SHP77 treated with DMSO at 0.1 percent for 48 hours (cell line): Measurements from ENCODE around the gene USF1.
"Not testable (repeated sequence)": the region's sequence is repeated elsewhere in the genome, so short reads cannot be mapped to it uniquely, and the experiment has no call there.

Experiments
- DNase-seq: peaks from one replicate; lab custom pipeline; 2025; lab: John Stamatoyannopoulos, UW

The USF1 gene

DNA sequence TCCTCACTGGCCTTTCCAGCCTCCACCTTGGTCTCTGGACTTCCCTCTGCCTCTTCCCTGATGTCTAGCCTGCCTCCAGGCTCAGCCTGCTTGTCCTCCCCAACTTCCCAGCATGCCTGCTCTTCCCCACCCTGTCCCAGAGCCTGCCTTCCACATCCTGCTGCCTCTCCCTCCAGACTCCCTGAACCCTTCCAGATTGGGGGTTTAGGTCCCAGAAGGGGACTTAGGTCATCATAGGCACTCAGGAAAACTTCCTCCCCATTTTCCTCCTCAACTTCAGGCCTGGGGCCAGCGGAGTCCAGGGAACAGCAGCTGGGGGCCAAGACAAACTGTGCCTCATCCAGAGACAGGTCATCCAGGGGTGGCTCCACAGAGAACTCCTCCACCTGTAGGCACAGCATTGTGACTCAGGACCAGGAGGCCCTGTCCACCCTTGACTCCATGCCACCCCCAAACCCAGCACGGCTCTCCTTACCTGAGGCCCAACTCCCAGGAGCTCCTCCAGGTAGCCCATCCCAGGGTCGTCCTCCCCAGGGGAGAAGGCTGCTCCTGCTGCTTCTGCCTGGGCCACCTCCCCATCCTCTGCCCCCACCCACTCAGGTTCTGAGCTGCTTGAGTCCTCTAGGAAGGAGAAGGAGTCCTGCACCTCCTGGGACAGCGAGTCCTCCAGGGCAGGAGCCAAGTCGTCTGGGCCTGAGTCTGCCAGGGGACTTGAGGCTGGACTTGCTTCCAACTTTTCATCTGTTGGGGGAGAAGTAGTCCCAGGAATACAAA, 3.4 kb upstream of the USF1 start:
- DNase-seq: no peak

DNA sequence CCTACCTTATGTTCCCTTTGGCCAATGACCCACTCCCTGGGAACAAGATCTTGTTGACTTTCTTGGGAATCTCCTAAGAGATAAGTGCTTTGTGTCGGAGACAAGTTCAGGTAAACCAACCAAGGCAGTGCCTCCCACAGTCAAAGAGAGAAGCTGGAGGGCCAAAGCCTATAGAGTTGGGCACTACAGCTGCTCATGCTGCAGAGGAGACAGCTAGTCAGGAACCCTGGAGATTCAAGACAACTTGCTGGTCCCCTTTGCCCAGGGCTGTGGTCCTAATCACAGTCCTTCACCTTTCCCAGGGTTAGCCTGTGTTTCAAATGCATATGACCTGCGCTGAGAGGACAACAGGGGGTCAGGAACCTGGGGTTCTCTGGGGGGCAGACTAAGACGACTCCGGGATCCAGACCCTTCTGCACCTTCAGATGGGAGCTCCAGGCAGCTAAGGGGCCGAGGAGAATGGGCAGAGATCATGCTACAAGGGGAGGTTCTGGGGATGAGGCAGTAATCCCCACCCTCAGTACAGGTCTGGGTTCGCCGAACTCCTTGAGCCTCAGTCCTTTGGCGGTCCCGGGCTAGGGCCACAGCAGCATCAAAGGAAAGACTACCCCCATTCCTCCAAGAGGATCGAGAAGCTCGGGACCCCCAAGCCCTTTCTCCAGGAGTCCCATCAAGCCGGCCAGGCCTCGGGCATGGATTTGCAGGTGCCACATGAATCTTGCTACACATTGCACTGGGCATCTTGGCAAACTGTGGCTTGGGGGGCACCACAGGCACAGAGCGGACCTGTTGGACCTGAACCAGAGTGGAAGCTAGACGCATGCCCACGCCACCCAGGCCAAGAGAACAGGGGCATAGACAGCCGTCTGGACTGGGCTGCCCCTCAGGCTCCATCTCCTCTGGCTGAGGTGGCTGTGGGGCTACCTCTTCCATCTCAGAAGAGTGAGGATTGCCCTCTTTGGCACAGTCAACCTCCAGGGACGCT, 2.0 kb upstream of the USF1 start:
- DNase-seq: no peak

DNA sequence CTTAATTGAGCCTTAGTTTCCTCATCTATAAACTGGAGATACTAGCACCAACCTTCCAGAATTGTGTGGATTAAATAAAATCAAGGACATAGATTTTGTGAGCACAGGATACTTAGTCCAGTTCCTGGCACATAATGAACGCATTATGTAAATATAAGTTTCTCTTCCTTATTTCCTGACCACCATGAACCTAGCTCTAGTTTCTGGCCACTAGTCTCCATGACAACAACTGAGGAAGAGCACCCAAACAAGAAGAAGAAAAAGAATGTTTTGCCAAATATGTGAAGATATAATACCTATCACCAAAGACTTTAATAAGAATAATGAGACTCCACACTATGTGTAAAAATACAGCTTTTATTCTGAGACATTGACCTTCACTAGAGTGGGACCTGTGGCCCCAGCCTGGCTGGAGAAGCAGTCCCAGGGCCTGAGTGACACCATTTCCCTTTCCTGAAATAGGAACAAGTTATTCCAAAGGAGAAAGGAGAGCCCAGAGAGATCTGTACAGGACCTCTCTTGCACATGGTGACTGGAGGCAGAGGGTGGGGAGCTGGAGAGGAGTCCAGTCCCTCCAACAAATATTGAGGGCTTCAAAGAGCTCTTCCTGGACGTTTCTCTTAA, 940 bp upstream of the USF1 start:
- DNase-seq: no peak

DNA sequence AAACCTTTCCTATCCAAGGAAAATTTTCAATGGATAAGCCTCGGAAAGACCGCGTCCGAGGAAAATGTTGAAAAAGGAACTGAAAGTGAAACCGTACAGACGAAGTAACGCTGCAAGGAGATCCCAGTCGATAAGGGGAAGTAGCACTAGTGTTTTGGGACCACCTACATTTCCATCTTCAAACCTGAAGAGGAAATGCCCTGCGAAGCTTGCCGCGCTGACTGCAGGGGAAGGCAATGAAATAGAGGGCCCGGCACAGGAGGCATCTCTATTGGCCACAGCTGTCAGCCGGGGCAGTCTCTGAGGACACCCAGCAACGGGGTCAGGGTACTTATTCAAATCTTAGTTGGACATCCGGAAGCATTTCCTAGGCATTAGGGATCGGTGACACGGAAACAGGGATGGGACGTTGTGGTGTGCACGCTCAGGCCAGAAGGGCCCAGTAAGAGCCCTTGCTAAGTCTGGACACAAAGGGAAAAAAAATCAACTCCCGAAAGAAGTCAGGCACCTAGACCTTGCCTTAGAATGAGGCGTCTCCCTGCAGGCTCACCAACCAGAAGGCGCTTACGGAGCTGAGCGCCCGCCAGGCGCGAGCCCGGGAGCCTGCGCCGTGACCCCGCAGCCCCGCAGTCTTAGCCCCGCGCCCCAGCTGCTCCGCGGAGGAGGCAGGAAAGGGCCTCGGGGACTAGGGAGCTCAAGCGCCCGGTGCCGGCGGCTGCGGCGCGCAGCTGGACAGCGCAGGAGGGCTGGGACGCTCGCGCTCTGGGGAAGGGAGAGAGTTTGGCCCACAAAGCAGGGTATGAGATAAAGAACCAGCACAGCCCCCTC, 655 bp downstream of the USF1 start:
- DNase-seq: peak; percentile 69

DNA sequence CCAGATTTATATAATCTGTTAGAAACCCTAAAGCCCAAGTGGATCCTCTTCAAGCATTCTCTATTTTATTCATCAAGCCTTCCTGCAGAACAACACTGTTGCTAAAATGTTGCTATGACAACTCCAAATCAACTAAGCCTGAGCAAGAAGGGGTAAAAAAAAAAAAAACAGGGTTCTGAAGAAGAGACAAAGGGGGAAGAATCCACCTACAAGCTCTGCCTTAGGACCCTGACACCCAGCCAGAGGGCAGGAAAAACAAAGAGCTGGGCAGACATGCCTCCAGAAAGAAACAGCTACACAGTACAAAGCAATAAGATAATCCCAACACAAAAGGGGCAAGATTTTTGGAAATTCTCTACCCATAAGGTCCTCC, 1.3 kb downstream of the USF1 start:
- DNase-seq: no peak

DNA sequence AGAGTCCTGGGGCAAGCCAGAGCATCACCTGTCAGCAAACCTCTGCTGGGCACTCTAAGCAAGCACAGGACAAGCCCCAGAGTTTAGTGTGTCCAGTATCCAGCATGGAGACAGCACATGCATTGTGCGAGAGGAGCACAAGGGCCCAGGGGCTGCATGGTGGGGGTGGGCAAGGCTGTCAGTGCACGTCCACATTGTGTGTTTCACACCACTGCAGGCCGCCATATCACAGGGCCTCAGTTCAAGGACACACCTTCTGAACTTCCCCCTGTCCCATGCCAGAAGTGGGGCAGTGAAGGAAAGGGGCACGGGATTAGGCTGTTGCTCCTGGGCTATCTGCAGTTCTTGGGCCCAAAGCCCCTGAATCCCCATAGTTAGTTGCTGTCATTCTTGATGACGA, 6.2 kb downstream of the USF1 start:
- DNase-seq: no peak

DNA sequence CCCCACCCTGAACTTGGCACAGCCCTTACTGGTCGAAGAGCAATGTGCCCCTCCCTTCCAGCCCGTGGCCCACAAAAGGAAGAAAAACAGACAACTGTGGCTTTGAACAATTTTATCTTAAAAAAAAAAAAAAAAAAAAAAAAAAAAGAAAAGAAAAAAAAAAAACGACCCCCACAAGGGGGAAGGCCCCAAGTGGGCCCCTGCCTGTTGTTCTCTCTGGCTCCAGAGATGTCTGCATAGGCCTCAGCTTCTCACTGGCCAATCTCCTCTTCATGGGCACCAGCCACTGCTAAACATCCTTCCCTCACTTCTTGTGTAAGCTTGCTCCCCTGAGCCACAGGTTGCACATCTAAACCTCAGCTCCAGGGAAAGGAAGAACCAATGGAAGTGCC, 6.6 kb downstream of the USF1 start:
- no peak for DNase-seq

DNA sequence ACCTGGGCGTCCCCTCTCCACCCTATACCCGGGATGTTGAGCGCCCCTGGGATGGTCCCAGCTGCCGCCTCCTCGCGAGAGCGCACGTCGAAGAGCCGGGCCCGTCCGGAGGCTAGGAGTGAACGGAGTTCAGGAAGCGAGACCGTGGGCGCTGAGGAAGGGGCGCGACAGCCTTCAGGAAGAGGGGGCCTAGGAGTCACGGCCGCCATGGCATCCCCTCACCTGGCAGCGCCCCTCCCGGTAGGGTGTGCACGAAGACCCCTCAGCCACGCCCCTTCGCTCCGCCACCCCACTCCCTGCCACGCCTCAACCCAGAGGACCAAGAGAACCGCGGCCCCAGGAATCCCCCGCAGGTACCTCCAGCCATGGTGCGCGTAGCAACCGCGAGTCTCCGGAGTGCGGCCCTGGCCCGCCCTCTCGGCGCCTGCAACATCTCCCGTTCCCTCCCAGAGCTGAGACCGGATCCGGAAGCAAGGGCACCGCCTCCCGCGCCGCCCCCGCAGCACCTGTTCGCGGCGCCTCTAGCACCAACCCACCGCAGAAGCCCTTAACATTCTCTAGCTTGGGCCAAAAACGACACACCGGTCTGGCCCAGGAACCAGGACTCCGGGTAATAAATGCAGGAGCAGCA, 7.1 kb downstream of the USF1 start, which contains the start of gene TSTD1:
Gene TSTD1, minus strand, starts transcription at position 442 of the 631 bp plus-strand sequence. Its CDS starts 75 bp downstream, at position 367.
- DNase-seq: peak; percentile 62

DNA sequence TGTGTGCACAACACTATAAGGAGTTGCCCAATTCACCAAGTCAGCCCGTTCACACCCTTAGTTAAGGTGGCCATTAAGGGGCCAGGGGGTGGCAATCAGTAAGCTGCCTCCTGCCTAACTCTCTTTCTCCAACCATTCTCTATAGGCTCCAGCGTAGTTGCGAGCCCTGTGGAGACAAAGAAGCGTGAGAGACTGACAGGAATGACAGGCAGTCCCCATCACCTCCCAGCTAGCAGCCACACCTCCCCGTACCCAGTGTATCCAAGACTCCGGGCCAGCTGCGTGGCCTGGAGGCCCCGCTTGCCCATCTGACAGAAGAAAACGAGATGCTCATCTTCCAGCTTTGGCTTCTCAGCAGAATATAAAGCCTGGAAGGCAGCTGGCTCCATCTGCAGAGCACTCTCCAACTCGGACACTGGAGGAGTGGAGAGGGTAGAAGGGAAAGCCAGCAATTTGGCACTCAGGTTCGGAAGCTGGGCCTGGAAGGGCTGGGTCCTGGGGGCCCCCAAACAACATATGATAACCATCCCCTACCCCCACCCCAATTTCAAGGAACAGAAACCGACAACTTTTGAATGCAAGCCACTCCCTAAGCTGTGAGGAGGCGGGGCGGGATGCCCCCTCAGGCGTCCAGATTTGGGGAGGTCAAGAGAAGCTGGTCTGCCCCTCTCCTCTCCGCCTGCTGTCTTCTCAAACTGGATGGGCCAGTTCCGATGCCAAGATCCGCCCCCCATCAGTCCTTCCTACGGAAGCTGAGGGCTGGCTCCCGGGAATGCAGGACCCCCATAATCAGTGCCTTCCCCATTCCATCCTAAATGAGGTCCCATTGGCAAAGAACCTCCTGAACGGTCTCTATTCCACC, 7.9 kb downstream of the USF1 start:
- no peak for DNase-seq

DNA sequence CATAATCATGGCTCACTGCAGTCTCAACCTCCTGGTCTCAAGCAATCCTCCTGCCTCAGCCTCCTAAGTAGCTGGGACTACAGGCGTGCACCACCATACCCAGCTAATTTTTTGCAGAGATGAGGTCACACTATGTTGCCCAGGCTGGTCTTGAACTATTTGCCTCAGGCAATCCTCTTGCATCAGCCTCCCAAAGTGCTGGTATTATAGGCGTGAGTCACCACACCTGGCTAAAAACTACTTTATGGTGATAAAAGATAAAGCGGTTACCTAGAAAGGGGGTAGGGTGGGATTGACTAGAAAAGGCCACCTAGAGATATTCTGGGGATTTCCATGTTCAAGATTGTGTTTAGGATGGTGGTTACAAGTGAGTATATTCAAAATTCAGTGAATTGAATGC, 12.0 kb downstream of the USF1 start:
- no peak for DNase-seq

DNA sequence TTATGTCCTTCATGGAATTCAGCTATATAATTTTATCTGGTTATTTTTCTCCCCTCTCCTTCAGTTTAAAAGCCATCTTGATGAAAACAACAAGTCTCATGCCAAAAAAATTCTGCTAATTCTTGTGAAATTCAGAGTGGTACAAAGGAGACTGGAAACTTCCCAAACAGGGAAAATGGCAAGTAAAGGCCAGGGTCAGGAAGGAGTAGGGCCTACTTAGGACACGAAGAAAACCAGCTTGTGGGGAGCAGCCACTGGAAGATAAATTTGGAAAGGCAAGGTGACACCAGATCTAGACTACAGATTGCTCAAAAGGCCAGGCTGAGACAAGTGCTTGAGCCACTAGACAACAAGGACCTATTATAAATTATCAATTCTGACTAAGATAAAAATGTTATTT, 13.4 kb downstream of the USF1 start:
- no peak for DNase-seq

DNA sequence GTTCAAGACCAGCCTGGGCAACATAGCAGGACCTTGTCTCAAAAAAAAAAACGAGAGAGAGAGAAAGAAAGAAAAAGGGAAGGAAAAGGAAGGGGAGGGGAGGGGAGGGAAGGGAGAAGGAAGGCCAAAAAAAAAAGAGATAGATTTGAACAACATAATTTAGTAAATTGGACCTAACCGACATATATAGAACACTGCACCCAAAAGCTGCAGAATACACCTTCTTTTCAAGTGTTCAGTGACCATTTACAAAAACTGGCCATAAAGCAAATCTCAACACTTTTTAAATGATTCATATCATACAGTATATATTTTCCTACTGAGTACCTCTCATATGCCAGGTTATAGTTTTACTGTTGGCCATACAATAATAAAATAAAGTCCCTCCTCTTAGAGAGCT, 13.9 kb downstream of the USF1 start:
- no peak for DNase-seq

DNA sequence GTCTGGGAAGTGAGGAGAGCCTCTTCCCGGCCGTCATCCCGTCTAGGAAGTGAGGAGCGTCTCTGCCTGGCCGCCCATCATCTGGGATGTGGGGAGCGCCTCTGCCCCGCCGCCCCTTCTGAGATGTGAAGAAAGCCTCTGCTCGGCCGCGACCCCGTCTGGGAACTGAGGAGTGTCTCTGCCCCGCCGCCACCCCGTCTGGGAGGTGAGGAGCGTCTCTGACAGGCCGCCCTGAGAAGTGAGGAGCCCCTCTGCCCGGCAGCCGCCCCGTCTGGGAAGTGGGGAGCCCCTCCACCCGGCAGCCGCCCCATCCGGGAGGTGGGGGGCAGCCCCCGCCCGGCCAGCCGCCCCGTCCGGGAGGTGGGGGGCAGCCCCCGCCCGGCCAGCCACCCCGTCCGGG, 16.3 kb downstream of the USF1 start:
- DNase-seq: not testable (repeated sequence)

DNA sequence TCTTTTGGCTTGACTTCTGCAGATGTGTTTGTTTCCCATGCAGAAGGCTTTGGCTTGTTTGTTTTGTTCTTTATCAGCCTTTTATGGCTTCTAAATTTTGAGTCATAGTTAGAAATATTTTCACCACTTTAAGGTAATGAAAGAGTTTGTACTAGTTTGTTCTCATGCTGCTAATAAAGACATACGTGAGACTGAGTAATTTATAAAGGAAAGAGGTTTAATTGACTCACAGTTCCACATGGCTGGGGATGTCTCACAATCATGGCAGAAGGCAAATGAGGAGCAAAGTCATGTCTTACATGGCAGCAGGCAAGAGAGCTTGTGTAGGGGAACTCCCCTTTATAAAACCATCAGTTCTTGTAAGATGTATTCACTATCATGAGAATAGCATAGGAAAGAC, 18.8 kb downstream of the USF1 start:
- DNase-seq: not testable (repeated sequence)

DNA sequence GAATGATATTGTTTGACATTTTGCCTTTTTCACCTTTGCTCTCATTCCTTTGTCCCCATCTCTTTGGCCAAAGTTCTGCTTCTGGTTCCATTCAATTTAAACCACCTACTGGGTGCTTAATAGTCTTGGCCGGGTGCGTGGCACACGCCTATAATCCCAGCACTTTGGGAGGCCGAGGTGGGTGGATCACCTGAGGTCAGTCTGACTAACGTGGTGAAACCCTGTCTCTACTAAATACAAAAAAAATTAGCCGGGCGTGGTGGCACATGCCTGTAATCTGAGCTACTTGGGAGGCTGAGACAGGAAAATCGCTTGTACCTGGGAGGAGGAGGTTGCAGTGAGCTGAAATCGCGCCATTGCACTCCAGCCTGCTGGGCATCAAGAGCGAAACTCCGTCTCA, 23.3 kb downstream of the USF1 start:
- DNase-seq: not testable (repeated sequence)

DNA sequence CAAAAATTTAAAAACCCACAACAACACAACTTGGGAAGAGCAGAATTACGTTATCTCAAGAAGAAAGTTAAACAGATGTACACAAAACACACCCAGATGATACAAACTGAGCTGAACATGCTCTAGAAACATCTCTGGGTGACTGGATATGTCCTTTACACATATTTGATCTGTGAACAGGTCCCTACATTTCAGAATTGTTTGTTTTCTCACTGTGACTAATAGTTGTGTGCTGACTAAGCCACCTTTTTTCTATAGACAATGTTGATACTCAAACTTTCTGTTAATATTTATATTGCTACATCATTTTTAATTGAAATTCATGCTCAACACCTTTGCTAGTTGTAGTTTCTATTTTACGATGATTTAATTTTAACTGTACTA, 23.8 kb downstream of the USF1 start:
- no peak for DNase-seq

DNA sequence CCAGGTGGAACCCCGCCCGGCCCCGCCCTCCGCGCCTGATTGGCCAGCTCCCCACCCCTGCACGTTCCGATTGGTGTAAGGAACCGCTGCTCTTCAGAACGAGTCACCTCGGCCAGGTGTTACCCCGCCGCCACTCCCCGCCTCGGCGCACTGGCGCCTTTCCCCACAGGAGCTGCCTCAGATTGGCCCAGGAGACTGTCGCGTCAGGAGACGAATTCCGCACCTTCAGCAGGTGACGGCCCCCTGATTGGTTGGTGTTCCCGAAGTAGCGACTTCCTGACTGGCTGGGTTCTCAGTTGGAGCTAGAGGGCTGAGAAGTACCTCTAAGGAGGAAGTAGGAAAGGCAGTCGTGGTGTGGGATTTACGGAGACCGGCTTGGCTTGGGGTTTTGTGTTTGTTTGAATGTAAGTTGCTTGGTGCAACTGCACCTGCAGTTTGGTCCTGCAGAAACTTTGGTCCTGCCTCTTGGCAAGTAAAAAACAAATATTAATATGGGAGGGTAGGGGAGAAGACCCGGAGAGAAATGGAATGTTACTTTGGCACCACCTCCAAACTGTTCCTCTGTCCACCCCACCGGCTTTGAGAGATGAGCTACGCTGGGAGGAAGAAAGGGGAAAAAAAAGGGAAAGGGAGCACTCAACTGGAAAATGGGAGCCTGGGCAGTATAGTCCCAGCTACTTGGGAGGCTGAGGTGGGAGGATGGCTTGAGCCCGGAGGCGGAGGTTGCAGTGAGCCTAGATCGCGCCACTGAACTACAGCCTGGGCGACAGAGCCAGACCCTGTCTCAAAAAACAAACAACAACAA, 24.4 kb downstream of the USF1 start:
- peak; percentile 92 for DNase-seq

DNA sequence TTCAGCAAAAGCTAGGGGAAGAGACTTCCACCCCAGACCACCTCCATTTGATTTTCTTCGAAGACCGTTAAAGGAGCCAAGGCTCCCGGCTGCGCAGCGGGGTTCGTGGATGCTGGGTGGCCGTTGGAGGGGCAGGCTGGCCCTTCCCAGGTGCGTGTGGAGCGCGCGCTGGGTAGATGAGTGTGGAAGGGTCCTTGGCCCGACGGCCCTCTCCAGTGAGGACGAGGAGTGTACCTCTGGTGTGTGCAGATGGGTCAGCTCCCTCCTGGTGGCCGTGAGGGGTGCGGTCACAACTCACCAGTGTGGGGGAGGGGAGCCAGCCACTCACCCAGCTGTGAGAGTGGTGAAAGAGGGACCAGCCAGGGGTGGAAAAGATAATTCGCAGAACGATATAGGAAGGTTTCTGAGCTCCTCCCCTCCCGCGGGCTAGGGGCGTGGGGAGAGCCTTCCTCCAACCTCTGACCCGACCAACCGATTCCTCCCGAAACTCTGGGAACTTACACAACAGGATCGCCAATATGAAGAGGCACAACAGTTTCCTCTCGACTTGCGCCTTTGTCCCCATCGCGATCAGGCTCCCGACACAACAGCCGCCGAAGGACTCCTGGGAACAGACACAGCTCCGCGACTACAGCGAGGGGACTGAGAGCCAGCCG, 25.1 kb downstream of the USF1 start, which contains the start of gene F11R:
Gene F11R, minus strand, starts transcription at position 644 of the 656 bp plus-strand sequence. Its CDS starts 79 bp downstream, at position 565.
- DNase-seq: no peak
